OCI-LY3 (cell line): Measurements from ENCODE around the gene ZNF827.

Experiments used
- EZH2phosphoT487 ChIP-seq: fragments of 200-600 bp; shearing (Covaris generic); IDR thresholded peaks from 2 replicates; pipeline ENCODE4 v1.6.1; 2018; ENCODE audit warnings: antibody characterized with exemption, mixed run types, low read depth
- TF ChIP-seq, protein P1 (sequence below): fragments of 200-600, 300-600 bp; sonication (generic); IDR thresholded peaks from 2 replicates; pipeline ENCODE4 v1.5.1; 2014; ENCODE audit warnings: antibody characterized with exemption, low read length, low read depth

GRCh38 chr4:145808021-145808650 lies 130.5 kb downstream of the ZNF827 start:
- TF ChIP-seq, protein P1, sequence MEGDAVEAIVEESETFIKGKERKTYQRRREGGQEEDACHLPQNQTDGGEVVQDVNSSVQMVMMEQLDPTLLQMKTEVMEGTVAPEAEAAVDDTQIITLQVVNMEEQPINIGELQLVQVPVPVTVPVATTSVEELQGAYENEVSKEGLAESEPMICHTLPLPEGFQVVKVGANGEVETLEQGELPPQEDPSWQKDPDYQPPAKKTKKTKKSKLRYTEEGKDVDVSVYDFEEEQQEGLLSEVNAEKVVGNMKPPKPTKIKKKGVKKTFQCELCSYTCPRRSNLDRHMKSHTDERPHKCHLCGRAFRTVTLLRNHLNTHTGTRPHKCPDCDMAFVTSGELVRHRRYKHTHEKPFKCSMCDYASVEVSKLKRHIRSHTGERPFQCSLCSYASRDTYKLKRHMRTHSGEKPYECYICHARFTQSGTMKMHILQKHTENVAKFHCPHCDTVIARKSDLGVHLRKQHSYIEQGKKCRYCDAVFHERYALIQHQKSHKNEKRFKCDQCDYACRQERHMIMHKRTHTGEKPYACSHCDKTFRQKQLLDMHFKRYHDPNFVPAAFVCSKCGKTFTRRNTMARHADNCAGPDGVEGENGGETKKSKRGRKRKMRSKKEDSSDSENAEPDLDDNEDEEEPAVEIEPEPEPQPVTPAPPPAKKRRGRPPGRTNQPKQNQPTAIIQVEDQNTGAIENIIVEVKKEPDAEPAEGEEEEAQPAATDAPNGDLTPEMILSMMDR, result no peak
- no peak for TF ChIP-seq EZH2phosphoT487
